Keratinocyte (primary cell): ENCODE measurements around the gene PRKAR1A. TPM values are rescaled to one million over a fixed set of nuclear protein-coding genes. Genes with fewer than 3 reads are reported as not detected.

Experiments used
- DNase-seq: peaks from one replicate; pipeline ENCODE4 v3.0.0-alpha.2; 2011; ENCODE audit warnings: low read depth, missing footprints, low spot score
- FAIRE-seq: peaks from 2 replicates; lab custom pipeline; 2011; peaks lifted over from hg19 to GRCh38; lab: Jason Lieb, UNC
- H2AFZ ChIP-seq: 2 replicates; pipeline ENCODE4 v1.6.0; 2012; ENCODE audit warnings: low read length, control low read depth, inconsistent platforms; ENCODE audit not compliant: control insufficient read depth
- H3K27ac ChIP-seq: 2 replicates; pipeline ENCODE4 v1.5.1; 2011; ENCODE audit warnings: low read length; ENCODE audit not compliant: control insufficient read depth, insufficient read depth
- H3K27me3 ChIP-seq: 3 replicates; pipeline ENCODE4 v1.6.0; 2011; ENCODE audit warnings: low read length; ENCODE audit not compliant: control insufficient read depth, insufficient read depth; ENCODE audit errors: extremely low read depth
- H3K36me3 ChIP-seq, 2 experiments: 2 replicates in 1 of 2; 3 replicates in 1 of 2; pipeline ENCODE4 v1.5.1; 2011; ENCODE audit warnings: low read length in 2 of 2, mild to moderate bottlenecking in 1 of 2; ENCODE audit not compliant: control insufficient read depth in 2 of 2, insufficient read depth in 2 of 2; ENCODE audit errors: extremely low read depth in 1 of 2
- H3K4me1 ChIP-seq: 3 replicates; pipeline ENCODE4 v1.5.1; 2011; ENCODE audit warnings: low read length; ENCODE audit not compliant: control insufficient read depth, insufficient read depth; ENCODE audit errors: extremely low read depth
- H3K4me2 ChIP-seq: 3 replicates; pipeline ENCODE4 v1.6.0; 2011; ENCODE audit warnings: low read depth, low read length; ENCODE audit not compliant: control insufficient read depth, insufficient read depth; ENCODE audit errors: extremely low read depth
- H3K4me3 ChIP-seq, 3 experiments: fragments of 200-600 bp in 1 of 3; sonication (generic) in 1 of 3; 2 replicates in 2 of 3; 3 replicates in 1 of 3; pipeline ENCODE4 v1.5.1; 2011 to 2016; ENCODE audit warnings: low read length in 3 of 3, mild to moderate bottlenecking in 3 of 3, control low read depth in 2 of 3, inconsistent platforms in 1 of 3, low read depth in 1 of 3, mixed read lengths in 1 of 3, mixed run types in 1 of 3, moderate library complexity in 1 of 3; ENCODE audit not compliant: control insufficient read depth in 2 of 3, insufficient read depth in 2 of 3; ENCODE audit errors: extremely low read depth in 1 of 3
- H3K79me2 ChIP-seq: 2 replicates; pipeline ENCODE4 v1.6.0; 2012; ENCODE audit warnings: low read length; ENCODE audit not compliant: control insufficient read depth, insufficient read depth
- H3K9ac ChIP-seq: 3 replicates; pipeline ENCODE4 v1.6.0; 2011; ENCODE audit warnings: low read length; ENCODE audit not compliant: control insufficient read depth, insufficient read depth; ENCODE audit errors: extremely low read depth
- H3K9me1 ChIP-seq: 3 replicates; pipeline ENCODE4 v1.6.0; 2011; ENCODE audit warnings: low read length; ENCODE audit not compliant: control insufficient read depth, insufficient read depth; ENCODE audit errors: extremely low read depth
- H3K9me3 ChIP-seq: 2 replicates; pipeline ENCODE4 v1.5.1; 2012; ENCODE audit warnings: low read depth, low read length; ENCODE audit not compliant: control insufficient read depth
- H4K20me1 ChIP-seq: 3 replicates; pipeline ENCODE4 v1.6.0; 2011; ENCODE audit warnings: low read length; ENCODE audit not compliant: control insufficient read depth, insufficient read depth; ENCODE audit errors: extremely low read depth
- CTCF ChIP-seq, 3 experiments: IDR thresholded peaks in 1 of 3; conservative IDR thresholded peaks in 1 of 3; optimal IDR thresholded peaks in 1 of 3; 2 replicates in 2 of 3; 3 replicates in 1 of 3; pipeline versions ENCODE3 to v1.5.1; 2011; ENCODE audit warnings: low read length in 3 of 3, mild to moderate bottlenecking in 3 of 3, moderate library complexity in 2 of 3, control low read depth in 1 of 3, inconsistent platforms in 1 of 3; ENCODE audit not compliant: insufficient read depth in 2 of 3; ENCODE audit errors: extremely low read depth in 1 of 3
- EZH2 ChIP-seq: IDR thresholded peaks from one replicate; pipeline ENCODE4 v1.6.1; 2012; ENCODE audit warnings: inconsistent platforms, mild to moderate bottlenecking, low read length, moderate library complexity
- dilution Hi-C: fragments of 300-500 bp; cut with MboI; formaldehyde crosslinking; loops from one replicate; pipeline ENCODE4 v1.7.0; 2020; ENCODE audit warnings: low sequenced_read_pairs; ENCODE audit not compliant: extremely low pct_ligation_motif_present
- polyA plus RNA-seq, 5 experiments: library from polyadenylated mRNA; depleted of rRNA in 3 of 5; stranded (reverse) in 3 of 5; stranded (forward) in 1 of 5; unstranded in 1 of 5; fragments of >200 nt; gene quantifications; 1 replicate in 1 of 5; 2 replicates in 3 of 5; 3 replicates in 1 of 5; pipeline versions ENCODE4 v1.2.1 to v1.2.3, GENCODE V29; 2011 to 2012; ENCODE audit warnings: missing spikeins in 2 of 5, low read depth in 1 of 5, low replicate concordance in 1 of 5

Gene PRKAR1A
- polyA plus RNA-seq, 1 donor (not counting 4 experiments of a cell fraction or from before 2014, with no cell fraction given) = 212 TPM

- no peak overlapping the region for H3K9ac ChIP-seq
- TF ChIP-seq CTCF (optimal IDR thresholded peaks at IDR 0.05 in 1 of 3, IDR thresholded peaks at IDR 0.05 in 1 of 3, conservative IDR thresholded peaks at IDR 0.05 in 1 of 3; ENCODE audit: extremely low read depth in 1 of 3, insufficient read depth in 2 of 3, low read length in 3 of 3) = peak in 2 of 3 experiments; percentile 60 to 64
- TF ChIP-seq EZH2 = peak; percentile 68
Measured at GRCh38 chr17:68600067-68600930, 88.1 kb downstream of the PRKAR1A start.

More at GRCh38 chr17:68600067-68600930, 88.1 kb downstream of the PRKAR1A start:
- H3K27ac ChIP-seq = no peak overlapping the region
- DNase-seq (no peak), FAIRE-seq (no peak)
- peaks cover 8% of the 10 kb centered on the region for H3K4me1 ChIP-seq
- dilution Hi-C loops = no loop called here
- peaks cover 22% of the 10 kb centered on the region for H3K27me3 ChIP-seq
- H3K4me2 ChIP-seq = peak overlapping the region; percentile 84
- H4K20me1 ChIP-seq = no peaks in the 10 kb centered on the region
- peak overlapping the region; percentile 35 to 59 (median 52) for H3K4me3 ChIP-seq
- no peaks in the 10 kb centered on the region for H3K36me3 ChIP-seq
- no peaks in the 10 kb centered on the region for H3K79me2 ChIP-seq
- peak overlapping the region; percentile 64 for H2AFZ ChIP-seq
- no peaks in the 10 kb centered on the region for H3K9me1 ChIP-seq
- no peaks in the 10 kb centered on the region for H3K9me3 ChIP-seq

Other genes starting within 250 kb of the PRKAR1A start
- gene SLC16A6, start 221.3 kb upstream of the PRKAR1A start, polyA plus RNA-seq = 0.03 to 0.42 TPM (median 0.14 TPM) in 3 replicates
- 0.41 to 0.51 TPM (median 0.45 TPM) in 3 replicates for gene ARSG, start 220.9 kb upstream of the PRKAR1A start, polyA plus RNA-seq
- 49.4 to 70.8 TPM (median 62.3 TPM) in 3 replicates for gene WIPI1, start 54.9 kb upstream of the PRKAR1A start, polyA plus RNA-seq
- gene FAM20A, start 88.9 kb downstream of the PRKAR1A start, polyA plus RNA-seq = not detected in 3 replicates